T47D (cell line): Measurements from ENCODE around the gene KCNMA1.
A peak's percentile ranks its signal among the peaks of the same experiment; 100 is the strongest.
"Not testable (repeated sequence)": the region's sequence is repeated elsewhere in the genome, so short reads cannot be mapped to it uniquely, and the experiment has no call there.

ENCODE experiments used
- DNase-seq, 2 experiments: peaks; one replicate each; pipeline versions ENCODE4 v3.0.0 to v3.0.0-alpha.2; 2011 to 2012; ENCODE audit warnings: low read depth in 1 of 2, low spot score in 1 of 2
- JUND ChIP-seq: IDR thresholded peaks from 2 replicates; pipeline ENCODE4 v1.6.1; 2012; ENCODE audit warnings: low read depth
- in situ Hi-C: cut with HindIII; loops from 2 replicates; pipeline ENCODE4 v1.10.0; 2016; ENCODE audit warnings: low sequenced_read_pairs, low pct_unique_long_range_greater_than_20kb

KCNMA1 gene

DNA sequence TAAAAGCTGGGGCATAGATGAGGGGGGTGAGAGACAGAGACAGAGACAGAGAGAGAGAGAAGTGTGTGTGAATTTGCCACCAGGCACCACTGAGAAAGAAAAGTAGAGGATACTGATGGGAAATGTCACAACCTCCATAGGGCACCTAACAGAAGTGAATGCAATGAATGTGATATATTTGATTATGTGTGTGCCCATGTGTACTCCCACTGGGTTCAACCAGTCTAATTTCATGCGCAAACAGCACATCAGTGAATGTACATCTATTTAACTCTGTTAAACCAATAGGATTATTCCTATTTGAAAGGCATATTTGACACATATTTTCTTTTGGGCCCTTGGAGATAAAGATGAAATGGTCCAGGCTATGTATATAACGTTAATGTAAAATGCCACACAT is 241.3 kb downstream of the KCNMA1 start:
- no peak for TF ChIP-seq JUND
- no peak for DNase-seq
- in situ Hi-C loops, result no loop called here

DNA sequence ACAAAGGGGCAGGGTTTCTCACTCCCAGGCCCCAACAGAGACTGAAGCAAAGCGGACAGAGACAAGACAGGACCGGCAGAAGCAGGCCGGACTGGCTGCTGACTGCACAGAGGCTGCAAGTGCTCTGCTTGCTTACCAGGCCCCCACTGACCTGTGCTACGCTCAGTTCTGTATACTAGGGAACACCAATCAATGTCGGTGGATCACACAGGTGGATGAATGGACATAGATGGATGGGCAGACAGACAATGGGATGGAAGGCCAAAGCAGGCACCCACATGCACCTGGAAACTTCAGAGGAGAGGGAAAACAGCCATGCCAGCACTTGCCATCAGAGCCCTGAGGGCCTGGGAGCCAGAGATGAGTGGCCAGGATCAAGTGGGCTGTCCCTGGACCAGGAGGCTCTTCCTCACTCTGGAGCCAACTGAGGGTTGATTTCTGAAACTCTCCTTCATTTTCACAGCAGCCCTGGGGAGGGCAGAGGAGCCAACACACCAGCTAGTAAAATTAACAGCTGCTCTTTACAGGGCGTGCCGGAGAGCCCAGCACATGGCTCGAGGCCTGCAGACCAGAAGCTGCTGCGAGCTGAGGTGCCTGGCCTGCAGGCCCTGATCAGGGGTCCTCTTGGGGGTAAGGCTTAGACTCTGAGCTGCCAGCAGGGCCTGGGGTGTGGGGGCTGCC is 243.6 kb downstream of the KCNMA1 start:
- TF ChIP-seq JUND, result no peak
- DNase-seq, result no peak
- in situ Hi-C loops, result no loop called here

DNA sequence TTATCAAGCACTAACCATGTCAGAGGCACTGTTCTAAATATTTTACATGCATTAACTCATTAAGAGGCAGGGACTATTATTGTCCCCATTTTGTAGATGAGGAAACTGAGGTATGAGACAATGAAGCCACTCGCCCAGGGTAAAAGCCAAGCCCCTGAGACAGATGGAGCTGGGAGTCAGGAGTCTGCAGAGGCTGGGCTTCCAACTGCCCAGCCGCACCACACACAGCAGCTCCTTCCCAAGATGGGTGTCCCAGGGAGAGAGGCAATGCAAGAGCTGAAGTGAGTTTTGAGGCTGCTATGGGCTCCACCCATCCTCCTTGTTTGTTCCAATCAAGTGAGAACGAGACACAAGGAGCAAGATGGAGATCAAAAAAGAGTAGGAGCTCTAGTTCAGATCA is 244.2 kb downstream of the KCNMA1 start:
- in situ Hi-C loops, result no loop called here
- DNase-seq, result no peak
- no peak for TF ChIP-seq JUND

DNA sequence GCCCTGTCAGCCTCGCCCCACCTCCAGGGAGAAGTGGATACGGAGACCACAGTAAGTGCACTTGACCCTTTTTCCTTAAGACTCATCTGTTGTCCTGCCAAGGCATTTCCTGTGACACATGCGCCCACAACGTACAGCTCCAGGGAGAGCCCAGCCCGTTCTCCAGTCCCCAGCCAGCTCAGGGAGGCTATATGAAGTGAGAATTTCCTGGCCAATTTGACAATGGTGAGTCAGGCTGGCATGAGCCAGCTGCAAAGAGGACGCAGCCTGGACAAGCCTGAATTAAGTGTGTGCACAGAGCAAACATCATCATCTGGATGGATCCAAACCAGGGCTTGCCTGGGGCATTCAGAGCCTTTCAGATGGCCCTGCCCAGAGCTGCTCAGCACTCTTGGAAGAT is 244.8 kb downstream of the KCNMA1 start:
- in situ Hi-C loops, result no loop called here
- TF ChIP-seq JUND, result no peak
- DNase-seq, result peak in 1 of 2 experiments; percentile 90

DNA sequence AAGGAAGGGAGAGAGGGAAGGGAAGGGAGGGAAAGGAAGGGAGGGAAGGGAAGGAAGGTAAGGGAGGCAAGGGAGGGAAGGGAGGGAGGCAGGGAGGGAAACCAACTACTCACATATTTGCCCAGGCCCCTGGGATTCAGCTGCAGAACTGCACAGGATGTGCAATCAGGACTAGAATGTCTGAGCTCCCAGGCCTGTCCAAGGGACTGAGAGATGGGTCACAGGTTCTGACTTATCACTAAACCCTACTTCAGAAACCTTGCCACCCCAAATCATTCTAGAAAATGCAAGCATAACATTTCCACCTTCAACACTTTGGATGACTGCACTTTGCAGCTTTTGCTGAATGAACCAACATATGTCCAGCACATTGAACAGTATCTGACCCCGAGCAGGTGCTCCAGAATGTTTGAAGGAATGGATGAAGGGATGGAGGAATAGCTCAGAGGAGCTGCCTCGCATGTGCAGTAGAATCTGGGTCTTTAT is 245.3 kb downstream of the KCNMA1 start:
- no peak for DNase-seq
- in situ Hi-C loops, result no loop called here
- no peak for TF ChIP-seq JUND

DNA sequence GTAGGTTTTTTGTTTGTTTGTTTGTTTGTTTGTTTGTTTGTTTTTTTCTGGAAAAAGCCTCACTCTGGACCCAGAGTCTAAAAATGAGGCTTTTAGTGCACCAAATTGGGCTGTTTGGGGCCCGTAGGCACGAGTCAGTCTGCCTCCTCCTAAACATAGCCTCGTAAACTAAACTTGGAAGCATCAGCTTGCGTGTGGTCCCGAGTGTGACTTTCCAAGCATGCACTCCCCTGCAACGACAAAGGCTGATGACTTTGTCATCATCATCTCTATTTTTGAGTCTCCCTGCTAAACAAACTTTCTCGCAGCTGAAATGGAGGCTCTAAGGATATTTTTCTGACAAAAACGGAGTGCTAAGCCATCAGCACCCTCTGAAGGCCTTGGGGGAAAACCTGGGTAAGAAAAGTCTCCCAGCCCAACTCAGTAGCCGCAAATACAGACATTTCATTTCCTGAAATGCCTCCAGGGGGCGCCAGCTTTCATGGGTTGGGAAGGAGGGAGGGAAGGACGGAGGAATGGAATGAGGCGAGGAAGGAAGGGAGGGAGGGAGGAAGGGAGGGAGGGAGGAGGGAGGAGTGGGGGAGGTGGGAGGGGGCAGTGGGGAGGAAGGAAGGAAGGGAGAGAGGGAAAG is 245.9 kb downstream of the KCNMA1 start:
- in situ Hi-C loops, result no loop called here
- TF ChIP-seq JUND, result no peak
- peak; percentile 47 to 95 for DNase-seq

DNA sequence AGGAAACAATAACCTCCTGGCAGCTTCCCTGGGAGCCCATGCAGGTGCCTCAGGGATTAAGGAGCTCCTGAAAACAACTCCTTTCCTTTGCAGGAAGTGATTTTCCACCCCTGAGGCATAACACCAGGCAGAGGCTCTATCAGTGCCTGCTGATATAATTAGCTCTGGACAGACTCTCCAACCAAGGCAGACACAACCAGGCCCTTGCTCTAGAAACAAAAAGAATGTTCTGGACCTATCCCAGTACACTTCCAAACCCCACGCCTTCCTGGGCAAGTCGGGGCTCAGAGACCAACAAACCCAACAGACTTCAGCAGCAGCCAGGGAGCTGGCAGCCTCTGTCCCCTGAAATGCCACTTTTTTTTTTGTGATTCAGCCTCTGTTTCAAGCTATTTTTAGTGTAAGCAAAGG is 247.1 kb downstream of the KCNMA1 start:
- no peak for TF ChIP-seq JUND
- in situ Hi-C loops, result no loop called here
- no peak for DNase-seq

DNA sequence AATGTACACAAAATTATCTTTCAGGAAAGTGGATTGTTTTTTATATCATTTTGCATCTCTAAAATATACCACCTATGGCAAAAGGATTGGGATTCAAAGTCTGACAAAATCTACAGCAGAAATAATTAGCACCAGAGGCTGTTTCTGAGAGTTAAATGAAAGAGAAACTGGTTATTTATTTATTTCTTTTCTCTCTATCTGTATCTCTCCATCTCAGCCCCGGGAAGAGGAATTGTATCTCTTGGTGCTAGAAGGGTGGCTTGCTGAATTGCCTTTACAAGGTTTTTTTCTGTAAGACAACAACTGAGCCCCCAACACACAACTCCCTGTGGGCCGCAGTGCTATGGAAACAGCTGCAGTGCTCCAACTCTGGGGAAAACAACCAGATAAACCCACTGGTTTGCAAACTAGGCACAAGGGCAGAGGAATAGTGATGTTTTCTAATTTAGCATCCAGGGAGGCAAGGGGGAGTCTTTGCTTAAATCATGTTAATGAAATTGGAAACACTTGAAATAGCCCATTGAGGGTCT is 249.0 kb downstream of the KCNMA1 start:
- in situ Hi-C loops, result no loop called here
- DNase-seq, result no peak
- TF ChIP-seq JUND, result peak; percentile 70

DNA sequence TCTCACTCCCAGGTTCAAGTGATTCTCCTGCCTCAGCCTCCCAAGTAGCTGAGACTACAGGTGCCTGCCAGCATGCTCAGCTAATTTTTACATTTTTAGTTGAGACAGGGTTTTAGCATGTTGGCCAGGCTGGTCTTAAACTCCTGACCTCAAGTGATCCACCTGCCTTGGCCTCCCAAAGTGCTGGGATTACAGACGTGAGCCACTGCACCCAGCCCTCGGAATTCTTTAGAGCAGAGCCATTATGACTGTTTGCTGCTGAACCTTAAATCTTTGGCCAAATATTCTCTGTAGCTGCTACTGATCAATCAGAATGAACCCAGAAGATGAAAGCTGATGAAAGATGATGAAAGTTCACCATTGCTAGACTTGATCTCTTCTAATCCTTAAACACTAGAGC is 249.9 kb downstream of the KCNMA1 start:
- DNase-seq, in situ Hi-C loops: not testable (repeated sequence)

DNA sequence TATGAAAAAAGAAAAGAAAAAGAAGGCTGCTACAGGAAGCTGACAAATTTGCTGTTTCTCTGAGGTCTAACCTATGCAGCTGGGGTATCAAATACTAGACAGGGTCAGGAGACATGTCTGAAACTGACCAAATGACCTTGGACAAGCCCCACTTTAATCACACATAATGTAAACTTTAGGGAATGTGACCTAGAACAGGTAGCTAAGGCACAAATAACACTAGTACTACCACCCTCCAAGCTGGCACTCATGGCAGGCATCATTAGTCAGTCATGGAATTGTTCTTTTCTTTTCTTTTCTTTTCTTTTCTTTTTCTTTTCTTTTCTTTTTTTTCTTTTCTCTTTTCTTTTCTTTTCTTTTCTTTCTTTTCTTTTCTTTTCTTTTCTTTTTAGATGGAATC is 250.4 kb downstream of the KCNMA1 start:
- no peak for DNase-seq
- in situ Hi-C loops, result no loop called here
- TF ChIP-seq JUND, result no peak

DNA sequence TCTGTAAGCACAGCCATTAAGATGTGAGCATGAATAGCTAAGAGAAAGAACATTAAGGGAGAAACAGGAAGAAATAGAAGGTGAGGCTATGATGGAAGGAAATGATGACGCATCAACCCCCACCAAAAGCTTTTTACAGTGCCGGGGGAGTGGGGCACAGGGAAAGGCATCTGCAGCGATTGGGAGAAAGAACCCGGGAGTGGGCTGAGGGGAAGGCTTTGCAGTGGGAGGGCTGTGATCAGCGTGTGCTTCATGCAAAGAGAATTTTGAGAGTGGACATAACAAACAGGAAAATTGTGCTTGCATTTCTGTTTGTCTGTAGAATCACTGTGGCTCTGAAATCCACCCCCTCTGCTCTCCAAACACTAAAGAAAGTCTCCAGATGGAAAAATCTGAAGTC is 250.8 kb downstream of the KCNMA1 start:
- TF ChIP-seq JUND, result no peak
- DNase-seq, result no peak
- in situ Hi-C loops, result no loop called here

DNA sequence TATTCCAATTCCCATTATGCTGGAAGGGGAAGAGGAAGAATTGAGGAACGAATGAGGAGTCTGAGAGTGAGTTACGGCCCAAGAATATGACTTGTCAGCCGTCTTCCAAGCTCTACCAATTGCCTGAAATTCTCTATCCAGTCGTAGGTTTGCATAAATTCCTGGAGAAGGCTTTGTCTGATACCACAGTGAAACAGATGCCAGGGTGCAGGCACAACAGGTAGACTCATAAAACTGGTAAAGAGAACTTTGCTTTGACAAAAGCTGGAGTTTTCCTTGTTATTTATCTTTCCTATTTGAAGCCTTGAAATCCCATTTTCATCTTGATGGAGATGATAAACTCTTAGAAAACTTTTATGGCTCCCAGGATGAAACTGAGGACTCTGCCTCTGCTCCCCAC is 251.2 kb downstream of the KCNMA1 start:
- no peak for DNase-seq
- TF ChIP-seq JUND, result no peak
- in situ Hi-C loops, result no loop called here

DNA sequence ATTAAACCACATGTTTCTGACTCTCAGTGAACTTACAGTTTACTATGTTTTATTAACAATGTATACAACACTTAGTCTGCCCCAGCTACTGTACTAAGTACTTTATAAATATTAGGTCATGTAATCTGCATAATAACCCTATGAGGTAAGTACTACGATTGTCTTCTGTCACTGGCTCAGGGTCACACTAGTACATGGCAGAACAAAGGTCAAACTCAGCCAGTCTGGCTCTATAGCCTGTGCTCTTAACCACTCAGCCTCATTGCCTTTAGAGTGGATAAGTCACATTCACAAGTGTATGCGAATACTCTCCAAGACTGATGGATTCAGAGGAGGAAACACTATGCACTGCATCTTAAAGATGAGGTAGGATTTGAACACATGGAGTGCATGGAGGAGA is 252.3 kb downstream of the KCNMA1 start:
- no peak for TF ChIP-seq JUND
- in situ Hi-C loops, result no loop called here
- no peak for DNase-seq
